GM10266 (cell line): ENCODE data around the gene TRMT5.

Experiments used
- DNase-seq: peaks from one replicate; pipeline ENCODE4 v3.0.0; 2012; ENCODE audit errors: extremely low spot score
- TF ChIP-seq, protein P1 (sequence below): IDR thresholded peaks from 2 replicates; pipeline ENCODE4 v1.5.1; 2012; ENCODE audit warnings: mild to moderate bottlenecking, low read depth; ENCODE audit not compliant: control insufficient read depth, insufficient read depth; ENCODE audit errors: missing control alignments

TRMT5 gene

DNA sequence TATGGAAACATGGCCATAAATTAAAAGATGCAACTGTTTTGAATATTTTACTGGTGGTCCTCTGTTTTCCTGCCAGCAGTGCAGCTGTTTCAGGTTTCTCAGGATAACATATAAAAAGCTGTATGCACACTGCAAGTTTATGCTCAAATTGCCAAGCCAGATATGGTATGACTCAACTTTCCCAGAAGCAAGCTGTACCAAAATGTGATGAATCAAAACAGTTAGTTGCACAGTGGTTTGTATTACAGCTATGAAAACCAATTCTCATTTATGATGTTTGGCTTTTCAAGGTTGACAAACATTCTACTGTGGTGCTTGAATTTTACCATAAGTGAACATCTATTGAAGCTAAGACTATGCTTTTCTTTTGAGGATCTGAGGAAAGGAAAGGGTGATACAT is 15.5 kb downstream of the TRMT5 start:
- TF ChIP-seq, protein P1, sequence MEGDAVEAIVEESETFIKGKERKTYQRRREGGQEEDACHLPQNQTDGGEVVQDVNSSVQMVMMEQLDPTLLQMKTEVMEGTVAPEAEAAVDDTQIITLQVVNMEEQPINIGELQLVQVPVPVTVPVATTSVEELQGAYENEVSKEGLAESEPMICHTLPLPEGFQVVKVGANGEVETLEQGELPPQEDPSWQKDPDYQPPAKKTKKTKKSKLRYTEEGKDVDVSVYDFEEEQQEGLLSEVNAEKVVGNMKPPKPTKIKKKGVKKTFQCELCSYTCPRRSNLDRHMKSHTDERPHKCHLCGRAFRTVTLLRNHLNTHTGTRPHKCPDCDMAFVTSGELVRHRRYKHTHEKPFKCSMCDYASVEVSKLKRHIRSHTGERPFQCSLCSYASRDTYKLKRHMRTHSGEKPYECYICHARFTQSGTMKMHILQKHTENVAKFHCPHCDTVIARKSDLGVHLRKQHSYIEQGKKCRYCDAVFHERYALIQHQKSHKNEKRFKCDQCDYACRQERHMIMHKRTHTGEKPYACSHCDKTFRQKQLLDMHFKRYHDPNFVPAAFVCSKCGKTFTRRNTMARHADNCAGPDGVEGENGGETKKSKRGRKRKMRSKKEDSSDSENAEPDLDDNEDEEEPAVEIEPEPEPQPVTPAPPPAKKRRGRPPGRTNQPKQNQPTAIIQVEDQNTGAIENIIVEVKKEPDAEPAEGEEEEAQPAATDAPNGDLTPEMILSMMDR = no peak
- no peak for DNase-seq

DNA sequence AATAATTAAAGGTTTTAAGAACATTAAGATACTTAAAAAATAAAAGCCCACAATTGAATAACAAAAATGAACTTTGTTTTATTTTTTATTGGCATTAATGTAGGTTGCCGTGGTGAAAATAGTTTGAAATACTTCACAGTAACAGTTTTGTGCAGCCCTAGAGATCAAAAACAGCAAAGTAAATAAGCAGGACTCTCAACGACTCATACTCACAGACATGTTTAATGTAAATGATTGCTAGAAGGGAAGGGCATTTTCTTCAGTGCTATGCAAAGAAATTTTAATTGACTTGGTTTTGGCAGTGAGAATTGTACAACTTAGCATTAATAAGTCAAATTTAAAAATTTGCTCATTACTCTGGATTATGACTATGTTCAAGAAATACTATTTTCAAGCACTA is 16.0 kb downstream of the TRMT5 start:
- no peak for DNase-seq
- TF ChIP-seq, protein P1 = no peak

DNA sequence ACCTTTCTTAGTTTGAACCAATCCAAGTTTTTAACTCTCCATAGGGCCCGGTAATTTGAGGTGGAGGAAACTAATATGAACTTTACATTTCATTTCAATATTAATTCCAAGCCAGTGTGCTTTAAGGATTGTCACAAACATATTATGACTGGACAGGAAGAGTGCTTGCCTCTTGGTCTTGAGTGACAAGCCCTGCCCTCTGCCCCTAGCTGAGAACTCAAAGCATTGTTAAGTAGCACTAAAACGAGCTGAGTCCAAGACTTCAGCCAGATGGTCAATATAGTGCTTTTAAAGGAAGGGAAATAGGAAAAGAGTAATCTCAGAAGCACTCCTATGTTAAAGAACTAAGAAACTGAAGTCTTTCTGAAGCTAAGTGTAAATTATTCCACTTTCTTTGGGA is 17.1 kb downstream of the TRMT5 start:
- TF ChIP-seq, protein P1 = no peak
- DNase-seq = no peak

DNA sequence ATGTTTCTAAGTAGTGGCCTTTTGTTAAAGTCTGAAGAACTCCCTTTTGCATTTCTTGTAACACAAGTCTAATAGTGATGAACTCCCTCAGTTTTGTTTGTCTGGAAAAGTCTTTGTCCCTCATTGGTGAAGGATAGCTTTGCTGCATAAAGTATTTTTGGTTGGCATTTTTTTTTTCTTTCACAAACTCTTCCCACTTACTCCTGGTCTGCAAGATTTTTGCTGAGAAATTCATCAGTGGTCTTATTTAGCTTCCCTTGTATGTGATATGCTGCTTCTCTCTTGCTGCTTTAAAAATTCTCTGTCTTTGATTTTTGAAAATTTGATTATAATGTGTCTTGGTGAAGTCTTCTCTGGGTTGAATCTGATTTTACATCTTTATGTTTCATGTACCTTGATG is 22.7 kb downstream of the TRMT5 start:
- TF ChIP-seq, protein P1 = no peak

DNA sequence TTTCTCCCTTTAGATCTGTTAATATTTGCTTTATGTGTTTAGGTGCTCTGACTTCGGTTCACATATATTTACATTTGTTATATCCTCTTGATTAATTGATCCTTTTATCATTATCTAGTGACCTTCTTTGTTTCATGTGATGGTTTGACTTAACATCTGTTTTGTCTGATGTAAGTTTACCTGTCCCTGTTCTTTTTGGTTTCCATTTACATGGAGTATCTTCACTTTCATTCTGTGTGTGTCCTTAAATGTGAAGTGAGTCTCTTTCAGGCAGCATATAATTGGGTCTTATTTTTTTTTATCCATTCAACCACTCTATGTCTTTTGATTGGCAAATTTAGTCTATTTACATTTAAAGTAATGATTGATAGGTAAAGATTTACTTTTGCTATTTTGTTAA is 24.2 kb downstream of the TRMT5 start:
- TF ChIP-seq, protein P1 = no peak
- no peak for DNase-seq

More for the DNA sequence above, 22.7 kb downstream of the TRMT5 start:
- no peak for DNase-seq

DNA sequence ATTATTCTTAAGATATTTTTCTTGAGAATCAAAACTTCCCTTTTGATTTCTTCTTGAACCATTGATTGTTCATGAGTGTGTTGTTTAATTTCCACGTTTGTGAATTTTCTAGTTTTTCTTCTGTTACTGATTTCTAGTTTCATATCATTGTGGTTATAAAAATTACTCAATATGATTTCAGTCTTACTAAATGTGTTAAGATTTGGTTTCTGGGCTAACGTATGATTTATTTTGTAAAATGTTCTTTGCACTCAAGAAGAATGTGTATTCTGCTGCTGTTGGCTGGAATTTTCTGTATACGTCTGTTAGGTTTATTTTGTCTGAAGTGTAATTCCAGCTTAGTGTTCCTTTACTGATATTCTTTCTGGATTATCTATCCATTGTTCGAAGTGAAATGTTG is 24.7 kb downstream of the TRMT5 start:
- TF ChIP-seq, protein P1 = no peak
- no peak for DNase-seq

DNA sequence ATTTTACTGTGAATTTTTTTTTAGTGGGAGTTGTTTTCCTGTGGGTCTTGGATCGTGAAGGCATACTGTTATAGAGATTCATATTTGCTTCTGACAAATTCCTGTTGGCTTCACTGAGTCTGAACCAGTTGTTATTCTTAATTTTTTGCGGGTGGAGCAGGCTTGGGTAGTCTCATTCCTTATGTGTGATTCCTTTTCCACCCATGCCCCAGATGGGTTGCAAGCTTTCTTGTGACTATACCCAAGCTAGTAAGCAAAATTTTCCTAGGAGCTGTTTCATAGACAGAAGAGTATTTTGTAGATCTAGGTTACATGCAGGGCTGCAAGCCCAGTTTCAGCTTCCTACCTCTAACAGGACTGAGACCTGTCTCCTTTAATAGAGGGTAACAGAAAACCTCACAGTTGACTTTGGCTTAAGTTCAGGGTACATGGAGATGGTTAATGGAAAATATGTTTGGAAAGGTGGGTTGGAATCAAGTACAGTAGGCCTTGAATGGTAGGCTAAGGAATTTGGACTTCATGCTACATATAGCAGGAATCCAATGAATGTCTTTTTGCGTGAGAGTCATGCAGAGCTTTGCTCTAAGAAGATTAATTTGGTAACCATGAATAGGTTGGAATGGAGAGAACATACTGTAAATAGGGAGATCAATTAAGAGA is 29.0 kb downstream of the TRMT5 start:
- no peak for DNase-seq

More for the DNA sequence above, 29.0 kb downstream of the TRMT5 start:
- TF ChIP-seq, protein P1 = no peak
